Psoas muscle (tissue), 8 donors: Measurements from ENCODE around the gene CLIC5. TPM values are rescaled to one million over a fixed set of nuclear protein-coding genes. Genes with fewer than 3 reads are reported as not detected.

Source experiments
- ATAC-seq, 4 donors: fragments of 200-7000 bp; cut with Tn5 transposase; one replicate each; pipeline ENCODE4 v1.9.1; 2020; ENCODE audit warnings: moderate library complexity in 3 of 4, mild to moderate bottlenecking in 2 of 4
- DNase-seq, 2 donors: peaks; one replicate each; pipeline ENCODE4 v3.0.0-alpha.2; 2020
- H3K27ac ChIP-seq: fragments of 200-600 bp; one replicate; pipeline ENCODE4 v1.8.0; 2022
- H3K27me3 ChIP-seq, 3 donors: fragments of 200-600 bp in 1 of 3; one replicate each; pipeline versions ENCODE4 v1.6.1 to v1.8.0; 2013 to 2022; ENCODE audit warnings: low read length in 2 of 3, mild to moderate bottlenecking in 2 of 3, moderate library complexity in 1 of 3; ENCODE audit not compliant: insufficient read depth in 3 of 3
- H3K36me3 ChIP-seq, 2 donors: fragments of 200-600 bp in 1 of 2; one replicate each; pipeline versions ENCODE4 v1.6.1 to v1.8.0; 2013 to 2022; ENCODE audit warnings: low read depth in 1 of 2, mild to moderate bottlenecking in 1 of 2, moderate library complexity in 1 of 2; ENCODE audit not compliant: insufficient read depth in 1 of 2
- H3K4me1 ChIP-seq: fragments of 200-600 bp; one replicate; pipeline ENCODE4 v1.8.0; 2022
- H3K4me3 ChIP-seq: fragments of 200-600 bp; one replicate; pipeline ENCODE4 v1.8.0; 2022; ENCODE audit warnings: mild to moderate bottlenecking
- H3K9me3 ChIP-seq: fragments of 200-600 bp; one replicate; pipeline ENCODE4 v1.8.0; 2022
- WGBS, 3 donors: extraction: QIAGEN DNeasy Blood & Tissue Kit; methylation state at CpG; one replicate each; pipeline versions ENCODE4 v1.1.6 to v1.1.7; 2013; 5-methylcytosine and 5-hydroxymethylcytosine counted together
- intact Hi-C, 2 donors: fragments of 100-400 bp; cut with DNase I; formaldehyde crosslinking; loops; one replicate each; pipeline versions ENCODE4 v1.11.0 to v1.14.2; 2022
- polyA plus RNA-seq, 3 donors: library from polyadenylated mRNA; stranded (reverse); fragments of 200-250 nt; gene quantifications; one replicate each; pipeline ENCODE4 v1.2.3, GENCODE V29; 2013
- total RNA-seq, 4 donors: library from RNA; stranded (reverse); fragmentation: NEBNext Ultra II Directional in 2 of 4; extraction: Animal tissue kit (Norgen Biotek cat#: 25700) in 2 of 4; gene quantifications; one replicate each; pipeline versions ENCODE4 v1.2.1 to v1.2.4, GENCODE V29; 2021 to 2023
- TF ChIP-seq, protein P1 (sequence below): fragments of 200-600 bp; IDR thresholded peaks from one replicate; pipeline ENCODE4 v1.8.0; 2022; ENCODE audit warnings: antibody characterized with exemption
- donor health status: healthy with polysubstance abuse.
- donor health status: DM: no; HTN: no; CAD: no; lungs with moderate emphysema.
- donor health status: Bipolar disorder and iron deficiency.
- donor health status: healthy.
- donor health status: DM: yes; HTN: yes; CAD: no.
- donor health status: DM: no; HTN: no; CAD: no.
- donor health status: DM: no; HTN: no; CAD: no.
- donor health status: DM: yes; HTN: yes; CAD: no.

CLIC5 gene
- total and polyA plus RNA-seq, 7 donors: 30.2 to 285 (median 166) TPM

DNA sequence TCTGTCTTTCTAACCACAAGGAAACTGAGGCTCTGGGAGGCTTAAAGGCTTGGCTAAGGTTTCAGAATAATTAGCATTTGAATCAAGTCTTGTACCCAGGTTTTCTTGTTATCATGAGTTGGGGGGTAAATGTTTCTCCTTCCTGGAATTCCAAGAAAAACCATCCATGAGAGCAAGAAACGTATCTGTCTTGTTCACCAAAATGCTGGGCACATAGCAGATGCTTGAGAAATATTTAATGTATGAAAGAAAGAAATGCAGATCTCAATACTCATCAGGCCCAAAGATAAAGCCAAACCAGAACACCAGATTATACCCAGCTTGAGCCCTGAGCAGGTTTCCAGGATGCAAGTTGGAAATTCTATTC lies 164.6 kb downstream of the CLIC5 start:
- Histone ChIP-seq H3K27me3 (no peaks in the 10 kb centered on the region), H3K36me3 (no peaks in the 10 kb centered on the region), H3K4me1 (peaks cover 3% of the 10 kb centered on the region), H3K27ac (no peak overlapping the region), H3K4me3 (no peak overlapping the region), H3K9me3 (no peaks in the 10 kb centered on the region)
- DNase-seq (no peak), ATAC-seq (no peak)
- 74 to 90% (median 81%) methylated on average over 1 of the region's 1 CpG for WGBS, 3 donors
- intact Hi-C loops: no loop called here
- TF ChIP-seq, protein P1, sequence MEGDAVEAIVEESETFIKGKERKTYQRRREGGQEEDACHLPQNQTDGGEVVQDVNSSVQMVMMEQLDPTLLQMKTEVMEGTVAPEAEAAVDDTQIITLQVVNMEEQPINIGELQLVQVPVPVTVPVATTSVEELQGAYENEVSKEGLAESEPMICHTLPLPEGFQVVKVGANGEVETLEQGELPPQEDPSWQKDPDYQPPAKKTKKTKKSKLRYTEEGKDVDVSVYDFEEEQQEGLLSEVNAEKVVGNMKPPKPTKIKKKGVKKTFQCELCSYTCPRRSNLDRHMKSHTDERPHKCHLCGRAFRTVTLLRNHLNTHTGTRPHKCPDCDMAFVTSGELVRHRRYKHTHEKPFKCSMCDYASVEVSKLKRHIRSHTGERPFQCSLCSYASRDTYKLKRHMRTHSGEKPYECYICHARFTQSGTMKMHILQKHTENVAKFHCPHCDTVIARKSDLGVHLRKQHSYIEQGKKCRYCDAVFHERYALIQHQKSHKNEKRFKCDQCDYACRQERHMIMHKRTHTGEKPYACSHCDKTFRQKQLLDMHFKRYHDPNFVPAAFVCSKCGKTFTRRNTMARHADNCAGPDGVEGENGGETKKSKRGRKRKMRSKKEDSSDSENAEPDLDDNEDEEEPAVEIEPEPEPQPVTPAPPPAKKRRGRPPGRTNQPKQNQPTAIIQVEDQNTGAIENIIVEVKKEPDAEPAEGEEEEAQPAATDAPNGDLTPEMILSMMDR: no peak

DNA sequence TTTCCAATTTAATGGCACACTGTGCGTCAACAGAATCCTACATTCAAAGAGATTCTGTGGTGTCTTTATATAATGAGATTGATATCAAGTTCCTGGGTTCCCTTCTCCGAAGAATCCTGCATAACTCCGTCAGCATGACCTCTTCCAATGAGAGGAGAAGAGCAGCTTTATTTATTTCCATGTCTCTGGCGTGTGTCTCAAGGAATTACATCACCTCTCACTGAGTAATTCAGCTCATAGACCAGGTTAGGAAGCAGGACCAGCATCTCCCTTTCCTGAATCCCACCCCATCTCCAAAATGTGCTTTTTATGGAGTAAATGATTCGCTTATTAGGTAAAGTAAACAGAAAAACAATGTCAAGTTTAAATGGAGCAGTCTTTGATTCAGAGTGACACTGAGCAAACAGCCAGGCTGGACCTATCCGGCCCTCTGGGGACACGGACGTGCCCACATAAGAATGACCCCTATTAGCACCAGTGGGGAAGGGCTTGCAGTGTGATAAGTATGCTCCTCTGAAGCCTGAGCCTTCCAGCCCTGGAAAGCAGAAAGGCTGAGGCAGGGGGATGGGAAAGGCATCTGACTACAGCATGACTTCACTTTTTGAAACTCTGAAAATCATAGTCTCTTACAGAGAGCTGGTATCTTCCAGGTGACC lies 165.2 kb downstream of the CLIC5 start:
- TF ChIP-seq, protein P1: no peak
- intact Hi-C loops: no loop called here
- WGBS, 3 donors: 49 to 67% (median 56%) methylated on average over 8 of the region's 8 CpGs

DNA sequence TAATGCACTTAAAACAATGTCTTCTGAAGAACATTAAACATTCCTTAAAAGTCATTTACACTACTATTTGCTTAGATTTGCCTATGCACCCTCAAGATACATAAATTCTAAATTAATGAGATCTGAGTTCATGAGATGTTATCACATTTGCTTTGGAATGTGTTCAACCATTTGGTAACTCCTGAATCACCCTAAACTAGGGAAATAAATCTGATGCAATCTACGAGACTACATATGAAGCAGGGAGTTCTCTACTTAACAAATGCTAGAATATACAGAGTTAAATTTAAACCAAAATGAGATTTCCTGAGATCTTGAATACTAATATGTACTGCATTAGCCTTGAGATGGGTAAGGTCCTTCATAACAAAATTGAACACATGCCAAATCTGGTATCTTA lies 170.1 kb downstream of the CLIC5 start:
- H3K4me3 ChIP-seq: no peak overlapping the region
- H3K36me3 ChIP-seq: no peaks in the 10 kb centered on the region
- ATAC-seq: no peak
- H3K27me3 ChIP-seq: no peaks in the 10 kb centered on the region
- H3K27ac ChIP-seq: no peak overlapping the region
- no peaks in the 10 kb centered on the region for H3K4me1 ChIP-seq
- intact Hi-C loops: no loop called here
- 79 to 90% (median 81%) methylated on average over 1 of the region's 1 CpG for WGBS, 3 donors
- no peaks in the 10 kb centered on the region for H3K9me3 ChIP-seq
- TF ChIP-seq, protein P1: no peak
- DNase-seq: no peak

More for the DNA sequence above, 165.2 kb downstream of the CLIC5 start:
- no peaks in the 10 kb centered on the region for H3K27me3 ChIP-seq
- no peaks in the 10 kb centered on the region for H3K9me3 ChIP-seq
- ATAC-seq: no peak
- H3K4me1 ChIP-seq: no peaks in the 10 kb centered on the region
- H3K36me3 ChIP-seq: no peaks in the 10 kb centered on the region
- H3K27ac ChIP-seq: no peak overlapping the region
- no peak overlapping the region for H3K4me3 ChIP-seq
- no peak for DNase-seq

DNA sequence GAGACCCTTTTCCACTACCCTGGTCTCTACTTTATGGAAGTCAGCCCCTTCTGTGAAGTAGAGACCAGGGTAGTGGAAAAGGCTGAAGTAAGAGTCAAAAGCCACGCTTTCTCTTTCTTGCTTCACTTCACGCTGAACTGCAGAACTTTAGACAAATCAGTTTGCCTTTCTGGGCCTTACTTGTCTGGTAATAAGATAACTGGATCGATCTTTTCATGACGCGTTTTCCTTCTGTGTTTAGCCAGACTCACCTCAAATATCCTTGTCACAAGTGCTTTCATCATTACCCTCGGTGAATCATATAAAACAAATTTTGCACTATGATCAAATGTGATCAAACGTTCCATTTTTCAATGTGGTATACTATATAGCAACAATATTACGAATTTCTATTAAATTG lies 170.7 kb downstream of the CLIC5 start:
- Histone ChIP-seq H3K27me3 (no peaks in the 10 kb centered on the region), H3K4me3 (no peak overlapping the region), H3K4me1 (no peaks in the 10 kb centered on the region), H3K36me3 (no peaks in the 10 kb centered on the region), H3K27ac (no peak overlapping the region), H3K9me3 (no peaks in the 10 kb centered on the region)
- WGBS, 3 donors: 89 to 96% (median 95%) methylated on average over 8 of the region's 8 CpGs
- TF ChIP-seq, protein P1: no peak
- ATAC-seq (no peak), DNase-seq (no peak)
- intact Hi-C loops: no loop called here
